Testis (tissue), 3 donors: ENCODE data around the gene SEZ6L. TPM values are rescaled to one million over a fixed set of nuclear protein-coding genes. Genes with fewer than 3 reads are reported as not detected.

Experiments
- DNase-seq: peaks from one replicate; pipeline ENCODE4 v3.0.0-alpha.2; 2019
- H3K27ac ChIP-seq, 2 donors: fragments of 200-600 bp; sonication (generic); one replicate each; pipeline ENCODE4 v1.5.1; 2019
- H3K27me3 ChIP-seq: fragments of 200-600 bp; sonication (generic); one replicate; pipeline ENCODE4 v1.5.1; 2019
- H3K36me3 ChIP-seq: fragments of 200-600 bp; sonication (generic); one replicate; pipeline ENCODE4 v1.5.1; 2017; ENCODE audit warnings: low read depth; ENCODE audit errors: missing control alignments
- H3K4me1 ChIP-seq: fragments of 200-600 bp; sonication (generic); one replicate; pipeline ENCODE4 v1.5.1; 2019
- H3K4me3 ChIP-seq, 2 donors: fragments of 200-600 bp; sonication (generic); one replicate each; pipeline ENCODE4 v1.5.1; 2017 to 2019
- H3K9me3 ChIP-seq: fragments of 200-600 bp; sonication (generic); one replicate; pipeline ENCODE4 v1.5.1; 2017
- CTCF ChIP-seq, 3 experiments: fragments of 450-650 bp in 2 of 3; fragments of 200-600 bp in 1 of 3; sonication (generic) in 1 of 3; IDR thresholded peaks; one replicate each; pipeline ENCODE4 v1.5.1; 2016 to 2019; ENCODE audit warnings: antibody characterized with exemption in 3 of 3, mild to moderate bottlenecking in 2 of 3, moderate library complexity in 1 of 3
- POLR2A ChIP-seq: fragments of 450-650 bp; IDR thresholded peaks from one replicate; pipeline ENCODE4 v1.6.1; 2017; ENCODE audit warnings: antibody characterized with exemption, mild to moderate bottlenecking, moderate library complexity
- WGBS, 2 donors: methylation state at CpG; one replicate each; pipeline ENCODE4 v1.1.5; 2018; 5-methylcytosine and 5-hydroxymethylcytosine counted together
- intact Hi-C: fragments of 100-400 bp; cut with DNase I; formaldehyde crosslinking; loops from one replicate; pipeline ENCODE4 v1.15.1; 2023; ENCODE audit warnings: low total_unique reads
- polyA plus RNA-seq: library from polyadenylated mRNA; stranded (reverse); fragments of 350-450 nt; fragmentation: Illumina TruSeq; extraction: RNeasy Lipid Tissue Mini Kit (QIAGEN cat#74804); gene quantifications from one replicate; pipeline ENCODE4 v1.2.3, GENCODE V29; 2014; ENCODE audit warnings: low read depth, low replicate concordance; ENCODE audit not compliant: insufficient read depth
- total RNA-seq, 2 donors: library from RNA; depleted of rRNA; stranded (reverse); fragments of >200 nt; gene quantifications; one replicate each; pipeline ENCODE4 v1.2.3, GENCODE V29; 2016

SEZ6L gene
- total and polyA plus RNA-seq, 3 donors from 2014 or later = 0.69 to 1.4 (median 0.71) TPM

GRCh38 chr22:26139310-26139709, 30.0 kb upstream of the SEZ6L start:
- Histone ChIP-seq H3K27ac (no peak overlapping the region), H3K4me3 (no peak overlapping the region), H3K27me3 (no peaks in the 10 kb centered on the region), H3K36me3 (no peaks in the 10 kb centered on the region), H3K4me1 (no peaks in the 10 kb centered on the region), H3K9me3 (no peaks in the 10 kb centered on the region)
- intact Hi-C loops = no loop called here
- DNase-seq = no peak
- TF ChIP-seq CTCF (IDR thresholded peaks at IDR 0.05) (no peak), POLR2A (no peak)
- WGBS, 2 donors = 59 to 77% methylated on average over 4 of the region's 4 CpGs

GRCh38 chr22:26141831-26142230, 27.4 kb upstream of the SEZ6L start:
- 71 to 80% methylated on average over 4 of the region's 4 CpGs for WGBS, 2 donors
- no peaks in the 10 kb centered on the region for H3K36me3 ChIP-seq
- no peaks in the 10 kb centered on the region for H3K9me3 ChIP-seq
- H3K27me3 ChIP-seq = no peaks in the 10 kb centered on the region
- no peak overlapping the region for H3K4me3 ChIP-seq
- no peak overlapping the region for H3K27ac ChIP-seq
- TF ChIP-seq CTCF (IDR thresholded peaks at IDR 0.05) (no peak), POLR2A (no peak)
- DNase-seq = no peak
- intact Hi-C loops = no loop called here
- no peaks in the 10 kb centered on the region for H3K4me1 ChIP-seq

- 68 to 71% methylated on average over 3 of the region's 3 CpGs for WGBS, 2 donors
- Histone ChIP-seq H3K4me1 (no peaks in the 10 kb centered on the region), H3K27ac (no peak overlapping the region), H3K27me3 (no peaks in the 10 kb centered on the region), H3K9me3 (no peaks in the 10 kb centered on the region), H3K4me3 (no peak overlapping the region), H3K36me3 (no peaks in the 10 kb centered on the region)
- no peak for DNase-seq
- intact Hi-C loops = no loop called here
- TF ChIP-seq CTCF (IDR thresholded peaks at IDR 0.05) (no peak), POLR2A (no peak)
Measured at GRCh38 chr22:26143806-26144325, 25.4 kb upstream of the SEZ6L start.

- no peaks in the 10 kb centered on the region for H3K4me1 ChIP-seq
- no peak for DNase-seq
- no peaks in the 10 kb centered on the region for H3K36me3 ChIP-seq
- H3K9me3 ChIP-seq = no peaks in the 10 kb centered on the region
- no peaks in the 10 kb centered on the region for H3K27me3 ChIP-seq
- H3K4me3 ChIP-seq = no peak overlapping the region
- H3K27ac ChIP-seq = no peak overlapping the region
- TF ChIP-seq POLR2A = no peak
- TF ChIP-seq CTCF (IDR thresholded peaks at IDR 0.05) = no peak
- intact Hi-C loops = no loop called here
Measured at GRCh38 chr22:26159886-26160285, 9.4 kb upstream of the SEZ6L start.

GRCh38 chr22:26161746-26162145, 7.5 kb upstream of the SEZ6L start:
- DNase-seq = no peak
- Histone ChIP-seq H3K4me1 (no peaks in the 10 kb centered on the region), H3K27ac (no peak overlapping the region), H3K4me3 (no peak overlapping the region), H3K9me3 (no peaks in the 10 kb centered on the region), H3K36me3 (no peaks in the 10 kb centered on the region), H3K27me3 (no peaks in the 10 kb centered on the region)
- 70 to 74% methylated on average over 7 of the region's 7 CpGs for WGBS, 2 donors
- TF ChIP-seq POLR2A (no peak), CTCF (IDR thresholded peaks at IDR 0.05) (no peak)
- intact Hi-C loops = no loop called here
